GM20000 (cell line): ENCODE data around the gene SERPINE1.
"Not testable (repeated sequence)": the region's sequence is repeated elsewhere in the genome, so short reads cannot be mapped to it uniquely, and the experiment has no call there.

Source experiments
- DNase-seq: peaks from one replicate; pipeline ENCODE4 v3.0.0; 2012; ENCODE audit warnings: low spot score
- TF ChIP-seq, protein P1 (sequence below): IDR thresholded peaks from 2 replicates; pipeline ENCODE4 v1.5.1; 2012; ENCODE audit warnings: mild to moderate bottlenecking, control low read depth; ENCODE audit errors: extremely low read depth, missing control alignments

Gene SERPINE1

DNA sequence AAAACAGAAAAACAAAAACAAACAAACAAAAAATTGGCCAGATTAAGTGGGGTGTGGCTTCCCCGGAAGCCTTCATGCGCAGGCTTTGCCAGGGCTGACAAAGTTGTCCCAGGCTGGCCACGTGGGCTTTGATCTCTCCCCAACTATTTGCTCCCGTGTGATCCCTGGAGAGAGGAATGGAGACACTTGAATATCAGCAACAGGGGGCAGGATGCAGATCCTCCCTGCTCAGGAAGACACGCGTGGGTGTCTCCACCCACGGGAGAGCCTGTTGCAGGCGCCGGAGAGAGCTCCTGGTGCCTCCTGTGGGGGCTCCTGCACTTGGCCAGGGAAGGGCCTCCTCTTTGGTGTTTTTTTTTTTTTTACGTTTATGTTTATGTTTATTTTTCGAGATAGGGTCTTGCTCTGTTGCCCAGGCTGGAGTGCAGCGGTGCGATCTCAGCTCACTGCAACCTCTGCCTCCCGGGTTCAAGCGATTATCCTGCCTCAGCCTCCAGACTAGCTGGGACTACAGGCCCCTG is 22.7 kb upstream of the SERPINE1 start:
- DNase-seq = no peak
- TF ChIP-seq, protein P1, sequence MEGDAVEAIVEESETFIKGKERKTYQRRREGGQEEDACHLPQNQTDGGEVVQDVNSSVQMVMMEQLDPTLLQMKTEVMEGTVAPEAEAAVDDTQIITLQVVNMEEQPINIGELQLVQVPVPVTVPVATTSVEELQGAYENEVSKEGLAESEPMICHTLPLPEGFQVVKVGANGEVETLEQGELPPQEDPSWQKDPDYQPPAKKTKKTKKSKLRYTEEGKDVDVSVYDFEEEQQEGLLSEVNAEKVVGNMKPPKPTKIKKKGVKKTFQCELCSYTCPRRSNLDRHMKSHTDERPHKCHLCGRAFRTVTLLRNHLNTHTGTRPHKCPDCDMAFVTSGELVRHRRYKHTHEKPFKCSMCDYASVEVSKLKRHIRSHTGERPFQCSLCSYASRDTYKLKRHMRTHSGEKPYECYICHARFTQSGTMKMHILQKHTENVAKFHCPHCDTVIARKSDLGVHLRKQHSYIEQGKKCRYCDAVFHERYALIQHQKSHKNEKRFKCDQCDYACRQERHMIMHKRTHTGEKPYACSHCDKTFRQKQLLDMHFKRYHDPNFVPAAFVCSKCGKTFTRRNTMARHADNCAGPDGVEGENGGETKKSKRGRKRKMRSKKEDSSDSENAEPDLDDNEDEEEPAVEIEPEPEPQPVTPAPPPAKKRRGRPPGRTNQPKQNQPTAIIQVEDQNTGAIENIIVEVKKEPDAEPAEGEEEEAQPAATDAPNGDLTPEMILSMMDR = no peak

DNA sequence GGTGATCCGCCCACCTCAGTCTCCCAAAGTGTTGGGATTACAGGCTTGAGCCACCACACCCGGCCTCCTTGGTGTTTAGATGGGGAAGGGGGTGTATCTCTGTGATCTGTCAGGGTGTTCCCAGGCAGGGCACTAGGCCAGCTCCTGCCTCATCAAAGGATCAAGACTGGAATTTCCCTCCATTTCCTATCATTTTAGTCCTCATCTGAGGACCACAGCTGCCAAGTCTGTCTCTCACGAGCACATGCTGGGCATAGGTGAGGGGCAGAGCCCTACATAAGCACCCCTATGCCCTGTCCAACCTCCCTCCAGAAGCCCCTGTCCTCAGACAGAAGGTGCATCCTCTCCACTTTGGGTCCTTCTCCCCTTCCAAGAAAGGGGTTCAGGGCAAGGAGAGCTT is 22.1 kb upstream of the SERPINE1 start:
- TF ChIP-seq, protein P1 = no peak
- no peak for DNase-seq

DNA sequence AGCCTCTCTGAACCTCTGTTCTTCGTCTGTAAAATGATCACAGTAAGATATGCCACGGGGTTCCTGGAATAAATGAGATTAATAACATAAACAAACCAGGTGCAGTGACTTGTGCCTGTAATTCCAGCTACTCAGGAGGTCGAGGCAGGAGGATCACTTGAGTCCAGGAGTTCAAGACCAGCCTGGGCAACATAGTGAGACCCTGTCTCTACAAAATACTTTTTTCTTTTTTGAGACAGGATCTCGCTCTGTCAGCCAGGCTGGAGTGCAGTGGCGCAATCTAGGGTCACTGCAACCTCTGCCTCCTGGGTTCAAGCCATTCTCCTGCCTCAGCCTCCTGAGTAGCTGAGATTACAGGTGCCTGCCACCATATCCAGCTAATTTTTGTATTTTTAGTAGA is 21.7 kb upstream of the SERPINE1 start:
- DNase-seq = not testable (repeated sequence)

DNA sequence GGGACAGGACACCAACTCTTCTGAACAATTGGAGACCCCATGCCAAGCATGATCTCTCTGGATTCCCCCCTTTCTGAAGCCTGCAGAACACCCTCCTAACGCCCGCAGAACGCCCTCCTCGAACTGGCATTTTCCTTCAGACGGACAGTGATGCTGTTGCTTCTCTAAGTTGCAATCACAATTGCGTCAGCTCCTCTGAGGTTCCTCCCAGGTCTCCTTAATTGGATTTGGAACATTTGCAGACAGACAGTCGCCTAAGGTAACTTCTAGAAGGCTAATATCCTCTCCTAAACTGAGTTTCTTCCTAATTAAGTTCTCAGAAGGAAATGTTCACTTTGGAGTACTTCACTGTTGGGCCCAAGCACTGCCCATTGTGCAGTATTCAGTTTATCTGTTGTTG is 20.5 kb upstream of the SERPINE1 start:
- no peak for DNase-seq
- TF ChIP-seq, protein P1 = no peak

DNA sequence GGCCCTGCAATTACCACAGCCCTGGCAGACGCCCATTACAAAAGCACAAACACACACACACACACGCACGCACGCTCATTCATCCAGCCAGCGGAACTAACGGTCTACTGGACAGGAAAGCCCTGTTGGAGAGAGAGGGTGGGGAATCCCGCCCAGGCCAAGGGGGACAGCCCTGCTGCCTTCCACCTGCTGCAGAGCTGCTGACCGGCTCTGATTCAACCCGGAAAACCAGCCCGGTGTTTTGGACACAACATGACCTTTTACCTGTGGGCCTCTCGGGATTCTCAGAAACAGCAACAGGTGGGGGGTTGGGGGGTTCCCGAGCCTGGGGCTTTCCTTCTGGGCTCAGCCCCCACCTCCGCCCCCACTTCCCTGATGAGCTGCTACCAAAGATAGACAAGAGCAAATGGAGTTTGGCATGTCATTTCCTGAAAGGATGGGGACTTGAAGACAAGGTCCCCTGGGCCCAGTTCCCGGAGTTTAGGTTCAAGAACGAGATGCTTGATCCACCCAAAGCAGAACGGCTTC is 18.5 kb upstream of the SERPINE1 start:
- peak; percentile 54 for DNase-seq

DNA sequence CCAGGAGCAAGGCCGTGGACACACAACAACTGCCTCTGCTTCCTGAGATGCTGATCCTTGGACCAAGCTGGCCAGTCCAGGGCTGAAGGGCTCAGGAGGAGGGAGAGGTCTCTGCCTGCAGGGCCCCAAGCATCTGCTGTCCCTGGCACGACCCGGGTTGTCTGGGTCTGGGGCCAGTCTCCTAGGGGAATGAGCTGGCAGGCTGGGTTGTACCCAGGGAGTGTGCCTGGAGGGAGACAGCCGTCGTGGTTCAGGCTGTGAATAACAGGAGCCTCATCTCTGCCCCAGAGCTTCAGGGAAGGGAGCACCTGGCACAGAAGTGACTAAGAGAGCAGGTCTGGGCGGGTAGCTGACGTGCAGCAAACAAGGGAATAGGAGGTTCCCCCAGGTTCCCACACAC is 17.9 kb upstream of the SERPINE1 start:
- TF ChIP-seq, protein P1 = no peak
- DNase-seq = no peak

More for the DNA sequence above, 18.5 kb upstream of the SERPINE1 start:
- TF ChIP-seq, protein P1 = no peak

DNA sequence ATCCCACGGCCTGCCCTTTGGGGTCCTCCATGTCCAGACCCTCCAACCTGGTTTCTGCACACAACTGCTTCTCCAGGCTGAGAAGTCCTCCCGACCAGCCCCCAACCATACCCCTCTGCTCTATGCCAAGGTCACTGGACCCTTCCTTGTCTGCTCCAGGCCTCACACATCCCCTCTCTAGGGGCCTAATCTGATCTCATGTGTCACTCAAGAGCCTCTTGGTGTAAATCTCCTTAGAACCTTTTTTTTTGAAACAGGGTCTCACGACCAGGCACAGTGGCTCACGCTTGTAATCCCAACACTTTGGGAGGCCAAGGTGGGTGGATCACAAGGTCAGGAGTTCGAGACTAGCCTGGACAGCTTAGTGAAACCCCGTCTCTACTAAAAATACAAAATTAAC is 17.5 kb upstream of the SERPINE1 start:
- DNase-seq = no peak
- TF ChIP-seq, protein P1 = no peak

DNA sequence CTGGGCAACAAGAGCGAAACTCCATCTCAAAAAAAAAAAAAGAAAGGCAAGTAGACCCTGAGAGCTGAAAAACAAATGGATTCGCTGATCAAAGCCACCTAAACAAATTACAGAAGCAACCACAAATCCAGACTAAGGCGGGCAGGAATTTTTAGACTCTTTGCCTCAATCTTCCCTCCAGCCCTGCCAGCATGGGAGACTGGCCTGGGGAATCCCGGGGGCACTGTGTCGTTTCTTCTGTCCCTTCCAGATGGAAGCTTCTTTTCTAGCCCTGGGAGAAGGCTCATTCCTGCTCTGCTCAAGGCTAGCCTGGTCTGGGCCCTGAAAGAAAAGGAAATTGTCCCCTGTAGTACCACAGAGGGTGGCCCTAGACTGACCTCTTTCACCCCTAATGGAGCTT is 15.6 kb upstream of the SERPINE1 start:
- DNase-seq = no peak
- TF ChIP-seq, protein P1 = no peak
